ENCODE results near the gene SLC17A7.
"Not testable (repeated sequence)": the region's sequence is repeated elsewhere in the genome, so short reads cannot be mapped to it uniquely, and the experiment has no call there.

The SLC17A7 gene

GRCh38 chr19:49469828-49470614, 28.7 kb upstream of the SLC17A7 start:
- DNase-seq: peak; percentile 84

GRCh38 chr19:49468746-49469447, 27.6 kb upstream of the SLC17A7 start:
- DNase-seq: peak; percentile 53

- DNase-seq: no peak
Measured at GRCh38 chr19:49468199-49468598, 26.9 kb upstream of the SLC17A7 start.

GRCh38 chr19:49465371-49465770, 24.0 kb upstream of the SLC17A7 start:
- no peak for DNase-seq

- DNase-seq: no peak
Measured at GRCh38 chr19:49463960-49464740, 22.8 kb upstream of the SLC17A7 start.

- DNase-seq: no peak
Measured at GRCh38 chr19:49462492-49462891, 21.2 kb upstream of the SLC17A7 start.

GRCh38 chr19:49461656-49462055, 20.3 kb upstream of the SLC17A7 start:
- no peak for DNase-seq

- DNase-seq: not testable (repeated sequence)
Measured at GRCh38 chr19:49461130-49461529, 19.8 kb upstream of the SLC17A7 start.

- DNase-seq: no peak
Measured at GRCh38 chr19:49459388-49459787, 18.1 kb upstream of the SLC17A7 start.

GRCh38 chr19:49458567-49458903, 17.2 kb upstream of the SLC17A7 start:
- DNase-seq: no peak

- DNase-seq: no peak
Measured at GRCh38 chr19:49456326-49456725, 15.0 kb upstream of the SLC17A7 start.

GRCh38 chr19:49455773-49456172, 14.4 kb upstream of the SLC17A7 start:
- DNase-seq: no peak

GRCh38 chr19:49453757-49454240, 12.5 kb upstream of the SLC17A7 start:
- no peak for DNase-seq

- DNase-seq: peak; percentile 100
Measured at GRCh38 chr19:49453013-49453756, 11.9 kb upstream of the SLC17A7 start, which contains the start of gene ALDH16A1. Gene ALDH16A1, plus strand, starts transcription at chr19:49453225. Its CDS starts 107 bp downstream, at chr19:49453332.

GRCh38 chr19:49451430-49452181, 10.3 kb upstream of the SLC17A7 start, which contains the start of gene PIH1D1:
Gene PIH1D1, minus strand, starts transcription at chr19:49451814. Its CDS starts 240 bp downstream, at chr19:49451574.
- DNase-seq: peak; percentile 97

- no peak for DNase-seq
Measured at GRCh38 chr19:49450405-49450804, 9.1 kb upstream of the SLC17A7 start.

- no peak for DNase-seq
Measured at GRCh38 chr19:49448432-49448786, 7.1 kb upstream of the SLC17A7 start.

GRCh38 chr19:49447485-49448431, 6.4 kb upstream of the SLC17A7 start:
- DNase-seq: no peak

GRCh38 chr19:49445997-49446396, 4.7 kb upstream of the SLC17A7 start:
- DNase-seq: no peak

GRCh38 chr19:49444100-49444700, 2.9 kb upstream of the SLC17A7 start:
- DNase-seq: not testable (repeated sequence)
